ENCODE data around the gene UTS2B. TPM values are rescaled to one million over a fixed set of nuclear protein-coding genes. Genes with fewer than 3 reads are reported as not detected.

The UTS2B gene
- total RNA-seq, 1 donor from 2014 or later, result 0.75 TPM

- no peaks in the 10 kb centered on the region for H3K27me3 ChIP-seq
- DNase-seq, result no peak
- ATAC-seq, result no peak
- H3K27ac ChIP-seq, result no peak overlapping the region
- no peak overlapping the region for H3K4me3 ChIP-seq
- intact Hi-C loops (cut with DNase I), result no loop called here
- H3K36me3 ChIP-seq, result no peaks in the 10 kb centered on the region
- H3K4me1 ChIP-seq, result peaks cover 58% of the 10 kb centered on the region
- H3K9me3 ChIP-seq, result no peaks in the 10 kb centered on the region
- TF ChIP-seq, protein P1, sequence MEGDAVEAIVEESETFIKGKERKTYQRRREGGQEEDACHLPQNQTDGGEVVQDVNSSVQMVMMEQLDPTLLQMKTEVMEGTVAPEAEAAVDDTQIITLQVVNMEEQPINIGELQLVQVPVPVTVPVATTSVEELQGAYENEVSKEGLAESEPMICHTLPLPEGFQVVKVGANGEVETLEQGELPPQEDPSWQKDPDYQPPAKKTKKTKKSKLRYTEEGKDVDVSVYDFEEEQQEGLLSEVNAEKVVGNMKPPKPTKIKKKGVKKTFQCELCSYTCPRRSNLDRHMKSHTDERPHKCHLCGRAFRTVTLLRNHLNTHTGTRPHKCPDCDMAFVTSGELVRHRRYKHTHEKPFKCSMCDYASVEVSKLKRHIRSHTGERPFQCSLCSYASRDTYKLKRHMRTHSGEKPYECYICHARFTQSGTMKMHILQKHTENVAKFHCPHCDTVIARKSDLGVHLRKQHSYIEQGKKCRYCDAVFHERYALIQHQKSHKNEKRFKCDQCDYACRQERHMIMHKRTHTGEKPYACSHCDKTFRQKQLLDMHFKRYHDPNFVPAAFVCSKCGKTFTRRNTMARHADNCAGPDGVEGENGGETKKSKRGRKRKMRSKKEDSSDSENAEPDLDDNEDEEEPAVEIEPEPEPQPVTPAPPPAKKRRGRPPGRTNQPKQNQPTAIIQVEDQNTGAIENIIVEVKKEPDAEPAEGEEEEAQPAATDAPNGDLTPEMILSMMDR (IDR thresholded peaks at IDR 0.05), result no peak
These were observed 12.1 kb upstream of the UTS2B start for GRCh38 chr3:191342411-191342810.

- peaks cover 58% of the 10 kb centered on the region for H3K4me1 ChIP-seq
- TF ChIP-seq, protein P1 (IDR thresholded peaks at IDR 0.05), result no peak
- intact Hi-C loops (cut with DNase I), result no loop called here
- no peaks in the 10 kb centered on the region for H3K36me3 ChIP-seq
- H3K4me3 ChIP-seq, result no peak overlapping the region
- ATAC-seq, result no peak
- no peak for DNase-seq
- H3K27me3 ChIP-seq, result no peaks in the 10 kb centered on the region
- no peaks in the 10 kb centered on the region for H3K9me3 ChIP-seq
- no peak overlapping the region for H3K27ac ChIP-seq
These were observed 11.7 kb upstream of the UTS2B start for GRCh38 chr3:191342006-191342405.

GRCh38 chr3:191340966-191341365 is 10.6 kb upstream of the UTS2B start:
- Histone ChIP-seq H3K27ac (no peak overlapping the region), H3K27me3 (no peaks in the 10 kb centered on the region), H3K4me3 (no peak overlapping the region), H3K36me3 (no peaks in the 10 kb centered on the region), H3K9me3 (no peaks in the 10 kb centered on the region), H3K4me1 (peaks cover 54% of the 10 kb centered on the region)
- TF ChIP-seq, protein P1 (IDR thresholded peaks at IDR 0.05), result no peak
- intact Hi-C loops (cut with DNase I), result no loop called here
- ATAC-seq (no peak), DNase-seq (no peak)

DNA sequence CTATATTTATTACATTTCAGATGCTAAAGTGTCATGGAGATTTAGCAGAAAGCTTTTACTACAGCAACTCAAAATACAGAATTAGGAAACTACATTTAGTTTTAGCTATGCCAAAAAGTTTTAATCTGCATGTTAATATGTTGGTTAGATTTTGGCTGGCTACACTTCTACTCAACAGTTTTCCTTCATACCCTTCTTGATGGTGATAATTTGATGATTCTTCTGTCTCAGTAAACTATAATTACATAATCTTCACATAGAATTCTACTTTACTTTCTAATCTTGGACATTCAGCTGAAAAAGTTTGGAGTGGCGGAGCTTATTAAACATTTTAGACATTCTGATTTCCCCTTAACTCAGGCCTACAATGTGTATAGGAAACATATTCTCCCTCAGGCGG is 10.0 kb upstream of the UTS2B start:
- TF ChIP-seq, protein P1 (IDR thresholded peaks at IDR 0.05), result no peak
- DNase-seq (no peak), ATAC-seq (no peak)
- H3K4me1 ChIP-seq, result peaks cover 54% of the 10 kb centered on the region
- H3K4me3 ChIP-seq, result no peak overlapping the region
- intact Hi-C loops (cut with DNase I), result no loop called here
- no peaks in the 10 kb centered on the region for H3K36me3 ChIP-seq
- no peaks in the 10 kb centered on the region for H3K27me3 ChIP-seq
- no peaks in the 10 kb centered on the region for H3K9me3 ChIP-seq
- H3K27ac ChIP-seq, result no peak overlapping the region

GRCh38 chr3:191339316-191339917 is 9.1 kb upstream of the UTS2B start:
- intact Hi-C loops (cut with DNase I), result no loop called here
- Histone ChIP-seq H3K4me1 (peaks cover 45% of the 10 kb centered on the region), H3K9me3 (no peaks in the 10 kb centered on the region), H3K27ac (no peak overlapping the region), H3K4me3 (no peak overlapping the region), H3K36me3 (no peaks in the 10 kb centered on the region), H3K27me3 (no peaks in the 10 kb centered on the region)
- TF ChIP-seq, protein P1 (IDR thresholded peaks at IDR 0.05), result no peak
- ATAC-seq, result no peak
- DNase-seq, result no peak

- H3K27me3 ChIP-seq, result no peaks in the 10 kb centered on the region
- no peaks in the 10 kb centered on the region for H3K36me3 ChIP-seq
- DNase-seq, result no peak
- TF ChIP-seq, protein P1 (IDR thresholded peaks at IDR 0.05), result no peak
- H3K27ac ChIP-seq, result no peak overlapping the region
- H3K4me3 ChIP-seq, result no peak overlapping the region
- intact Hi-C loops (cut with DNase I), result no loop called here
- H3K9me3 ChIP-seq, result no peaks in the 10 kb centered on the region
- peaks cover 39% of the 10 kb centered on the region for H3K4me1 ChIP-seq
- ATAC-seq, result no peak
These were observed 7.8 kb upstream of the UTS2B start for GRCh38 chr3:191338177-191338488.

All from upper lobe of right lung (tissue), 1 donor.